Transverse colon (tissue), 4 donors: Measurements from ENCODE around the gene FRAS1. TPM values are rescaled to one million over a fixed set of nuclear protein-coding genes. Genes with fewer than 3 reads are reported as not detected.

Source experiments
- DNase-seq: peaks from one replicate; pipeline ENCODE4 v3.0.0-alpha.2; 2019
- H3K27ac ChIP-seq, 4 donors: fragments of 200-600 bp; sonication (generic); 2 replicates each; pipeline ENCODE4 v1.5.1; 2016 to 2018; ENCODE audit warnings: inconsistent platforms in 4 of 4
- H3K27me3 ChIP-seq: fragments of 200-600 bp; sonication (generic); 2 replicates; pipeline ENCODE4 v1.5.1; 2017; ENCODE audit warnings: inconsistent platforms
- H3K36me3 ChIP-seq, 4 donors: fragments of 200-600 bp; sonication (generic); 2 replicates each; pipeline ENCODE4 v1.5.1; 2017 to 2019; ENCODE audit warnings: inconsistent platforms in 4 of 4
- H3K4me1 ChIP-seq, 4 donors: fragments of 200-600 bp; sonication (generic); 2 replicates each; pipeline ENCODE4 v1.5.1; 2017 to 2020; ENCODE audit warnings: inconsistent platforms in 4 of 4
- H3K4me3 ChIP-seq, 4 donors: fragments of 200-600 bp; sonication (generic); 1 replicate in 1 of 4; 2 replicates in 3 of 4; pipeline versions ENCODE4 v1.5.1 to v1.6.1; 2017 to 2019; ENCODE audit warnings: inconsistent platforms in 4 of 4
- H3K9me3 ChIP-seq, 2 donors: fragments of 200-600 bp; sonication (generic); 2 replicates each; pipeline ENCODE4 v1.5.1; 2017 to 2019; ENCODE audit warnings: inconsistent platforms in 2 of 2
- CTCF ChIP-seq, 5 experiments: fragments of 200-600 bp in 3 of 5; fragments of 450-650 bp in 2 of 5; sonication (generic) in 3 of 5; IDR thresholded peaks; 1 replicate in 2 of 5; 2 replicates in 3 of 5; pipeline ENCODE4 v1.5.1; 2016 to 2017; ENCODE audit warnings: antibody characterized with exemption in 5 of 5, inconsistent platforms in 3 of 5, mild to moderate bottlenecking in 2 of 5, moderate library complexity in 1 of 5
- EP300 ChIP-seq: sonication (generic); formaldehyde crosslinking; IDR thresholded peaks from one replicate; pipeline ENCODE4 v1.6.1; 2017; ENCODE audit warnings: antibody characterized with exemption, low read depth
- POLR2A ChIP-seq: fragments of 450-650 bp; IDR thresholded peaks from one replicate; pipeline ENCODE4 v1.6.1; 2016; ENCODE audit warnings: antibody characterized with exemption, mild to moderate bottlenecking, moderate library complexity
- POLR2AphosphoS5 ChIP-seq, 3 donors: sonication (generic); formaldehyde crosslinking; IDR thresholded peaks; one replicate each; pipeline ENCODE4 v1.6.1; 2016; ENCODE audit warnings: antibody characterized with exemption in 3 of 3
- WGBS, 2 donors: methylation state at CpG; one replicate each; pipeline ENCODE4 v1.1.5; 2018; ENCODE audit warnings: low coverage in 1 of 2; 5-methylcytosine and 5-hydroxymethylcytosine counted together
- in situ Hi-C, 4 donors: fragments of 200-750 bp; cut with MboI; loops; one replicate each; pipeline versions ENCODE4 v1.15.0 to v1.15.1; 2017; ENCODE audit warnings: low sequenced_read_pairs in 3 of 4, low pct_ligation_motif_present in 1 of 4, low pct_unique_long_range_greater_than_20kb in 1 of 4
- intact Hi-C: fragments of 100-400 bp; cut with DNase I; formaldehyde crosslinking; loops from one replicate; pipeline ENCODE4 v1.15.1; 2023; ENCODE audit warnings: low total_unique reads
- total RNA-seq, 4 donors: library from RNA; depleted of rRNA; stranded (reverse); fragments of >200 nt; gene quantifications; one replicate each; pipeline ENCODE4 v1.1.0, GENCODE V29; 2016

FRAS1 gene
- total RNA-seq, 4 donors from 2014 or later: 1.8 to 9.7 (median 3.1) TPM

DNA sequence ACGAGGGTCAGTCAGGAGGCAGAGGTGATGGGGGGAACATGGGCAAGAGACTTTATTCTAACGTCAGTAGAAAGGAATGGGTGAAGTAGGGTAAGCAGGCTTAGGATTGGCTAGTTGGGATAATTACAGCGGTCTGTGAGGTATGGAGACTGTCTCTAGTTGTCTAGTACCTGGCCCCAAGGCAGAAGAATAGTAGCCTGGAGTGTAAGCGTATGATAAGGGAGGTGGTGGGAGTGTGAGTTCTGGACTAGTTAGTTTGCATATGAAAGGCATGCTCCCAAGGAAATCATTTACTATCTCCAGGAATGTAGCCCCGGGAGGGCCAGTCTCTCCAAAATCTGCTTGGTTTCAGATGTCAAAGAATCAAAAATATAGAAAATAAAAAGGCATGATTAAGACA lies 274.8 kb downstream of the FRAS1 start:
- Histone ChIP-seq H3K27me3 (no peaks in the 10 kb centered on the region), H3K4me1 (peaks cover 0 to 4% (median 0%) of the 10 kb centered on the region in 4 donors), H3K9me3 (no peaks in the 10 kb centered on the region), H3K36me3 (no peaks in the 10 kb centered on the region), H3K27ac (no peak overlapping the region), H3K4me3 (no peak overlapping the region)
- WGBS, 2 donors: 80 to 82% methylated on average over 3 to 5 of the region's 5 CpGs
- no peak for DNase-seq
- in situ Hi-C loops (no loop called here), intact Hi-C loops (no loop called here)
- TF ChIP-seq POLR2A (no peak), EP300 (no peak), CTCF (IDR thresholded peaks at IDR 0.05) (no peak), POLR2AphosphoS5 (IDR thresholded peaks at IDR 0.05) (no peak)

GRCh38 chr4:78332976-78333375 lies 275.9 kb downstream of the FRAS1 start:
- no peaks in the 10 kb centered on the region for H3K36me3 ChIP-seq
- peaks cover 0 to 4% (median 0%) of the 10 kb centered on the region in 4 donors for H3K4me1 ChIP-seq
- H3K9me3 ChIP-seq: no peaks in the 10 kb centered on the region
- in situ Hi-C loops (no loop called here), intact Hi-C loops (no loop called here)
- no peak overlapping the region for H3K27ac ChIP-seq
- H3K27me3 ChIP-seq: no peaks in the 10 kb centered on the region
- H3K4me3 ChIP-seq: no peak overlapping the region
- WGBS, 2 donors: 62 to 86% methylated on average over 1 of the region's 1 CpG
- DNase-seq: no peak
- TF ChIP-seq EP300 (no peak), POLR2A (no peak), CTCF (IDR thresholded peaks at IDR 0.05) (no peak), POLR2AphosphoS5 (IDR thresholded peaks at IDR 0.05) (no peak)

- H3K4me3 ChIP-seq: no peak overlapping the region
- H3K36me3 ChIP-seq: no peaks in the 10 kb centered on the region
- in situ Hi-C loops: no loop called here
- H3K27ac ChIP-seq: no peak overlapping the region
- WGBS, 2 donors: 43% methylated on average over 3 to 4 of the region's 4 CpGs
- intact Hi-C loops: no loop called here
- H3K27me3 ChIP-seq: no peaks in the 10 kb centered on the region
- no peak for DNase-seq
- no peak for TF ChIP-seq POLR2A
- no peak for TF ChIP-seq EP300
- TF ChIP-seq POLR2AphosphoS5 (IDR thresholded peaks at IDR 0.05): no peak
- no peak for TF ChIP-seq CTCF (IDR thresholded peaks at IDR 0.05)
- H3K4me1 ChIP-seq: peaks cover 0 to 4% (median 0%) of the 10 kb centered on the region in 4 donors
- no peaks in the 10 kb centered on the region for H3K9me3 ChIP-seq
Measured at GRCh38 chr4:78336093-78336943, 279.2 kb downstream of the FRAS1 start.

DNA sequence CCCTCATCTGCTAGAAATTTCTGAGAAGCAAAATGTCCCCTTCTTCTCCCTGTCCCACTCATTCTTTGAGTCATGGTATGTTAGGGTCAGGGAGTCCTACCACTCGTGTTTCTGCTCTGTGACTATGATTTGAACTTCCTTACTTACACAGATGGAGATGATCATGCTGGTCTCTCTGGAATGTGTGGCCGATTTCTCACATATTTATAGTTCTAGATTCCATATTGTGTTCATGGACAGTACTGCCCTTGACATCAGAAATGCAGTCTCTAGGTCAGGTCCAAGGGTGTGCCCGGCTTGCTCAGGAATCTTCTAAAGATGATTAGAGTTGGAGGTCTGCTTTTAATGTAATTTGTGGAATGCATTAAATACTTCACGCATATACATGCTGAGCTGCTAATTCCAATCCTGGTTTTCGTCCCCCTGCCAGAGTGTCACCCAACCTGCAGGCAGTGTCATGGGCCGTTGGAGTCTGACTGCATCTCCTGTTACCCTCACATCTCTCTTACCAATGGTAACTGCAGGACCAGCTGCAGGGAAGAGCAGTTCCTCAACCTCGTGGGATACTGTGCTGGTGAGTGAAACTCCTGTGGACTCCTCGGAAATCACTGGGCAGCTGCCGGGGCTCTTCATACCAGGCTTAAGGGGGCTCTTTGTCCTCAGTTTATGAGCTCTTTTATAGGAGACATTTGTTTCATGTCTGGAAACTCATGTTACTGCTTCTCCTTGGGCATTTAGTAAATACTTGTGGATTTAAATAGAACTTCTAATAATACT lies 280.3 kb downstream of the FRAS1 start:
- in situ Hi-C loops (no loop called here), intact Hi-C loops (no loop called here)
- peaks cover 0 to 4% (median 0%) of the 10 kb centered on the region in 4 donors for H3K4me1 ChIP-seq
- no peaks in the 10 kb centered on the region for H3K27me3 ChIP-seq
- no peak overlapping the region for H3K27ac ChIP-seq
- no peak overlapping the region for H3K4me3 ChIP-seq
- 75 to 77% methylated on average over 3 to 9 of the region's 9 CpGs for WGBS, 2 donors
- DNase-seq: no peak
- TF ChIP-seq POLR2AphosphoS5 (IDR thresholded peaks at IDR 0.05) (no peak), CTCF (IDR thresholded peaks at IDR 0.05) (no peak), EP300 (no peak), POLR2A (no peak)
- H3K9me3 ChIP-seq: no peaks in the 10 kb centered on the region
- H3K36me3 ChIP-seq: no peaks in the 10 kb centered on the region
